Esophagus mucosa (tissue), 1 donor: ENCODE measurements around the gene BTBD16. TPM values are rescaled to one million over a fixed set of nuclear protein-coding genes. Genes with fewer than 3 reads are reported as not detected.

Experiments used
- ATAC-seq: fragments of 200-7000 bp; cut with Tn5 transposase; one replicate; pipeline ENCODE4 v1.9.1; 2020
- total RNA-seq: library from RNA; stranded (reverse); gene quantifications from one replicate; pipeline ENCODE4 v1.2.4, GENCODE V29; 2023
- donor health status: DM: yes; HTN: yes; CAD: no.

BTBD16 gene
- total RNA-seq, 1 donor from 2014 or later: 0.16 TPM

GRCh38 chr10:122248356-122249302, 22.5 kb upstream of the BTBD16 start:
- no peak for ATAC-seq

GRCh38 chr10:122249303-122249850, 21.7 kb upstream of the BTBD16 start:
- peak; percentile 12 for ATAC-seq

GRCh38 chr10:122249991-122250750, 20.9 kb upstream of the BTBD16 start:
- ATAC-seq: no peak

GRCh38 chr10:122251459-122252255, 19.4 kb upstream of the BTBD16 start:
- no peak for ATAC-seq

- ATAC-seq: no peak
Measured at GRCh38 chr10:122252805-122253204, 18.3 kb upstream of the BTBD16 start.

- ATAC-seq: no peak
Measured at GRCh38 chr10:122253605-122254004, 17.5 kb upstream of the BTBD16 start.

GRCh38 chr10:122254831-122255230, 16.3 kb upstream of the BTBD16 start:
- no peak for ATAC-seq

GRCh38 chr10:122255509-122256301, 15.4 kb upstream of the BTBD16 start:
- no peak for ATAC-seq

- no peak for ATAC-seq
Measured at GRCh38 chr10:122257041-122257440, 14.1 kb upstream of the BTBD16 start.

GRCh38 chr10:122258136-122259074, 12.7 kb upstream of the BTBD16 start:
- ATAC-seq: peak; percentile 20

GRCh38 chr10:122259075-122259466, 12.0 kb upstream of the BTBD16 start:
- ATAC-seq: no peak

- no peak for ATAC-seq
Measured at GRCh38 chr10:122261584-122261983, 9.5 kb upstream of the BTBD16 start.

- no peak for ATAC-seq
Measured at GRCh38 chr10:122263971-122264370, 7.1 kb upstream of the BTBD16 start.

- ATAC-seq: no peak
Measured at GRCh38 chr10:122264436-122264835, 6.7 kb upstream of the BTBD16 start.

- no peak for ATAC-seq
Measured at GRCh38 chr10:122264931-122265330, 6.2 kb upstream of the BTBD16 start.

- no peak for ATAC-seq
Measured at GRCh38 chr10:122265896-122266295, 5.2 kb upstream of the BTBD16 start.

GRCh38 chr10:122267849-122268737, 3.0 kb upstream of the BTBD16 start:
- ATAC-seq: peak; percentile 77

GRCh38 chr10:122269059-122269687, 1.9 kb upstream of the BTBD16 start:
- ATAC-seq: no peak
